NCI-H1694 (cell line): Measurements from ENCODE around the gene KNG1.
"Not testable (repeated sequence)": the region's sequence is repeated elsewhere in the genome, so short reads cannot be mapped to it uniquely, and the experiment has no call there.

ENCODE experiments used
- DNase-seq: peaks from one replicate; lab custom pipeline; 2025; lab: John Stamatoyannopoulos, UW

Gene KNG1

GRCh38 chr3:186717039-186717457 lies at the start of gene KNG1:
TSS of gene KNG1 (plus strand) at chr3:186717359. CDS start at chr3:186717543, 184 bp downstream.
- DNase-seq: no peak

GRCh38 chr3:186668426-186668825 lies 48.7 kb upstream of the KNG1 start:
- DNase-seq: no peak

DNA sequence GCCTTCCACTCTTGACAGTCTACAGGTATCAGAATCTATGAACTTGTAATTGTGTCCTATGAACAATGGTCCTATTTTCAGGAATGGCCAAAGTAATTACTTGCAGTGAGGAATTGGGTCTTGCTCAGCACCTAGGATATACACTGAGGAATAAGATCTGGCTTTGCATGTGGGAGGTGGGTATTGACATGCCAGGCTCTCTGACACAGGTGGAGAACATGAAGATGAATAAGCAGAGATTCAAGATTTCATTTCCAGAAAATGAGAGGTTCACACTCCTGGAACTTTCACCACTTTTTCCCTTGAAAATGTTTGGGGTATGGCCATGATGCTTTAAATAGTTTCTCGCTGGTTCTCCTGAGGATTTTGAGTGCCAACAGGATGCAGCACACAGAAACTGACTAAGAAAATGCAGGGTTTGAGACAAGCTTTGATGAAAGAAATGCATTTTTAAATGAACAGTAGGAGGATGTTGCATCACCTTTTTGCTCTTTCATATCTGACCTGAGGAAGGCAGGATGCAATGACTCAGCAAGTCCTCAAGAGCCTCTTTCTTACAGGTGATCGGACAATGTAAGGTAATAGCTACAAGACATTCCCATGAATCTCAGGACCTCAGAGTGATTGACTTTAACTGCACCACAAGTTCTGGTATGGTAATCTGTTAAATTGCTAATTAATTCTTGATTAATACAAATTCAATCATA lies 47.6 kb upstream of the KNG1 start:
- no peak for DNase-seq

- no peak for DNase-seq
These were observed 47.0 kb upstream of the KNG1 start for GRCh38 chr3:186670155-186670554.

GRCh38 chr3:186671051-186671450 lies 46.1 kb upstream of the KNG1 start:
- no peak for DNase-seq

DNA sequence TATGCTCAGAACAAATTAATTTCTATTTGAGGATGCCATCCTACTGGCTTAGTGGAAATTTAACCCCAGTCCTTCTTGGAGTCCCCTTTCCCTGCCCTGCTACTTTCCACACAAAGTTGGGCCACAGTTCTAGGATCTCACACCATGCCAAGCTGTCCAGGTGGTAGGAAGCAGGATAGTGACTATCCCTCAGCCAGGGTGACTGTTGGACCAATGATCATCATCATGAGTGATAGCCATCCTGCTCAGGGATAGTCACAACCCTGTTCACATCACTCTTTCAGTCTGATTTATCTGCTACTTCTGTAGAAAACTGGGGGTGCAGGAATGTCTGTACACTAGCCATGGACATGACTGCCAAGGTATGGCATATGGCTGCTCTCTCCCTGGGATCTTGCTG lies 38.6 kb upstream of the KNG1 start:
- no peak for DNase-seq

GRCh38 chr3:186679151-186679550 lies 38.0 kb upstream of the KNG1 start:
- no peak for DNase-seq

DNA sequence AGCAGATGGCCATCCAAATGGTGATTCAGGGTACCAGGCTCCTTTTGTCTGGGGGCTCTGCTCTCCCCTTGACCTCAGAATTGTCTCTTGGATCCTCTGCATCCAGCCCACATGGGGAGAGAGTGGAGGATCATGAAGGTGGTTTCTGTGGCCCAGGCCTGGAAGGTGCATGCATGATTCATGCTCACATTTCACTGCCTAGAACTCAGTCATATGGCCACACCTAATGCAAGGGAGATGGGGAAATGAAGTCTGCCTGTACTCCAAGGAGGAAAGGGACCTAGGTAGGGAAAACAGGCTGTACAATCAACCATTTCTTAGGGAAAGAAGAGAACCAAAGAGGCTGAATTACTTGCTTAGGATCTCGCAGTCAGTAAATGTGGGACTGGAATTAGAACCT lies 36.3 kb upstream of the KNG1 start:
- no peak for DNase-seq

DNA sequence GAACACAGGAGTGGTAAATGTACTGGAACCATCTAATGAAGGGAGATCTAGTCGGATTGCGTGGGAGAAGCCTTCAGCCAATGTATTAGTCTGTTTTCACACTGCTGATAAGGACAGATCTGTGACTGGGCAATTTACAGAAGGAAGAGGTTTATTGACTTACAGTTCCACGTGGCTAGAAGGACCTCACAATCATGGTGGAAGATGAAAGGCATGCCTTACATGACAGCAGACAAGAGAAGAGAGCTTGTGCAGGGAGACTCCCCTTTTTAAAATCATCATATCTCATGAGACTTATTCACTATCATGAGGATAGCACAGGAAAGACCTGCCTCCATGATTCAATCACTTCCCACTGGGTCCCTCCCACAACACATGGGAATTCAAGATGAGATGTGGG lies 34.3 kb upstream of the KNG1 start:
- no peak for DNase-seq

DNA sequence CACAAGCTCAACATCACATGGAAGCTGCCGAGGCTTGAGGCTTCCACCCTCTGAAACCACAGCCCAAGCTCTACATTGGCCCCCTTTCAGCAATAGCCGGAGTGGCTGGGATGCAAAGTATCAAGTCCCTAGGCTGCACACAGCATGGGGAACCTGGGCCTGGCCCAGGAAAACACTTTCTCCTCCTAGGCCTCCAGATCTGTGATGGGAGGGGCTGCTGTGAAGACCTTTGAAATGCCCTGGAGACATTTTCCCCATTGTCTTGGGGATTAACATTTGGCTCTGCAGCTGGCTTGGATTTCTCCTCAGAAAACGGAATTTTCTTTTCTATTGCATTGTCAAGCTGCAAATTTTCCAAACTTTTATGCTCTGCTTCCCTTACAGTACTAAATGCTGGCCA lies 33.2 kb upstream of the KNG1 start:
- no peak for DNase-seq

GRCh38 chr3:186686475-186686874 lies 30.7 kb upstream of the KNG1 start:
- not testable (repeated sequence) for DNase-seq

DNA sequence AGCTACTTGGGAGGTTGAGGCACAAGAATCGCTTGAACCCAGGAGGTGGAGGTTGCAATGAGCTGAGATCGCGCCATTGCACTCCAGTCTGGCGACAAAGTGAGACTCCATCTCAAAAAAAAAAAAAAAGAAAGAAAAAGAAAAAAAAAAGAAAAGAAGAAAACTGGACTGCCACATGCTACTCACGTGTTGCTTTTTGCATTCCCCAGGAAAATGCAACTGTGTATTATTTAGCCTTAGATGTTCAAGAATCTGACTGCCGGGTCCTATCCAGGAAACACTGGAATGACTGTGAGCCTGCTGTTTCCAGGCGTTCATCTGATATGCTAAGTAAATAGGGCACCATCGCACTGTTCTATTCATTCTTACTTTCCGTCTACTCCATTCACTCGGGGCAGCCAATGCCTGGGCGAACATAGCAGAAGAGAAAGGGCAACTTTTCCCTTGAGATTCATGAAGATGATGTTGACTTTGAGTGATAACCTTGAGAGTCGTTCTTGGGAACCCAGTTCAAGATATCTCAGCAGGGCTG lies 30.0 kb upstream of the KNG1 start:
- no peak for DNase-seq

- not testable (repeated sequence) for DNase-seq
These were observed 26.9 kb upstream of the KNG1 start for GRCh38 chr3:186690304-186690703.

DNA sequence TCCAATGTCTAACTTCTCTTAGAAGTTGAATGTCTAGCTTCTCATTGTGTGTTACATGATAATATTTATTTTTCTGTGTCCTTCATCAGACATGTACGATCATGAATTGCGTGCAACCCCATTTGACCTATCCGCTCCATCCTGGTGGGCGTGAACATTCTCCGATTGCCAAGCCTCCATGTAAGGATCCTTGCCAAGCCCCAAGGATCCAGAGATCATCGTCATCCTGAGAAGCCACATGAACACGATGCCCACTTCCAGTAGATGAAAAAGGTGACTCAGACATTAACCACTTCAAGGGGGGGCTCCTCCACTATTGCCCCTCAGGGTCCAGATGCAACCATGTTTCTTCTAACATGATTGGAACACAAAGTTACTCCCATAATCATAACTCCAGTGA lies 25.5 kb upstream of the KNG1 start:
- DNase-seq: no peak

GRCh38 chr3:186693843-186694242 lies 23.3 kb upstream of the KNG1 start:
- DNase-seq: no peak

DNA sequence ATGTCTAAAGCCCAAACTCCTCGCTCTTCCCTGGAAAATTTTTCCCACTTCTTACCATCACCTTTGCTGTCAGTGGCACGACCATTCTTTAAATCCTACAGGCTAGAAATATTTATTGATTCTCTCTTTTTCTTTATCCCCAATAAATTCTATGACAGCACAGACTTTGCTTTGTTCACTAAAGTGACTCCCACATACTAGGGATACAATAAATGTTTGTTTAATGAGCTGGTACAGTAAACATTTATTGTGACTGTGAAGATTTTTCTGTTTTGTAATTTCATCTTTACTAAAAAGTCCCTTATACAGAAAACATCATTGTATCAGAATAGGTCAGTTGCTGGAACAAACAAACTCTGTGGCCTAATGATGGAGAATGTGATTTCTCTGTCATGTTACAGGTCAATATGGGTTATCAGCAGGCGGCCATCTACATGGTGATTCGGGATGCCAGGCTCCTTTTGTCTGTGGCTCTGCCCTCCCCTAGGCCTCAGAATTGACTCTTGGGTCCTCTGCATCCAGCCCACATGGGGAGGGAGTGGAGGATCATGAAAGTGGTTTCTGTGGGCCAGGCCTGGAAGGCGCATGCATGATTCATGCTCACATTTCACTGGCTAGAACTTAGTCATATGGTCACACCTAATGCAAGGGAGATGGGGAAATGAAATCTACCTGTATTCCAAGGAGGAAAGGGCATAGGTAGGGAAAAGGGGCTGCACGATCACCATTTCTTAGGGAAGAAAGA lies 22.7 kb upstream of the KNG1 start:
- no peak for DNase-seq

GRCh38 chr3:186696522-186696921 lies 20.6 kb upstream of the KNG1 start:
- DNase-seq: no peak

GRCh38 chr3:186697510-186697909 lies 19.6 kb upstream of the KNG1 start:
- DNase-seq: no peak

- no peak for DNase-seq
These were observed 16.9 kb upstream of the KNG1 start for GRCh38 chr3:186700267-186700666.

DNA sequence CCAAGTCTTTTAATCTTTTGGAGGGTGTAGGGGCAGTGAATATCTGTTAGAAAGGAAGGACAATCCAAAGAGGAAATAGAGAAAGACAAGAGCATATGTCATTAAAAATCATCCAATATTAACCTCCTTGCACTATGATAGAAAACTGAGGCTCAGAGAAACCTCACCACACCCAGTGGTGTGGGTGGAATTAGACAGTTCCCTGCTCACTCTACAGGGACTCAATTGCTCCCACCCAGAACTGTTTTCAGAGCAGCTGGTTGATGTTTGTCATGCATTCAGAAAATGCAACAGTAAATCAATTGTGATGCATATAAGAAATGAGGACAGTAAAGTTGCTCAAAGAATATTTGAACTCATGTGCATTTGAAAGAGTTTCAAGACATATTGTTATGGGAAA lies 14.7 kb upstream of the KNG1 start:
- DNase-seq: not testable (repeated sequence)

GRCh38 chr3:186705882-186706780 lies 11.0 kb upstream of the KNG1 start:
- DNase-seq: no peak

DNA sequence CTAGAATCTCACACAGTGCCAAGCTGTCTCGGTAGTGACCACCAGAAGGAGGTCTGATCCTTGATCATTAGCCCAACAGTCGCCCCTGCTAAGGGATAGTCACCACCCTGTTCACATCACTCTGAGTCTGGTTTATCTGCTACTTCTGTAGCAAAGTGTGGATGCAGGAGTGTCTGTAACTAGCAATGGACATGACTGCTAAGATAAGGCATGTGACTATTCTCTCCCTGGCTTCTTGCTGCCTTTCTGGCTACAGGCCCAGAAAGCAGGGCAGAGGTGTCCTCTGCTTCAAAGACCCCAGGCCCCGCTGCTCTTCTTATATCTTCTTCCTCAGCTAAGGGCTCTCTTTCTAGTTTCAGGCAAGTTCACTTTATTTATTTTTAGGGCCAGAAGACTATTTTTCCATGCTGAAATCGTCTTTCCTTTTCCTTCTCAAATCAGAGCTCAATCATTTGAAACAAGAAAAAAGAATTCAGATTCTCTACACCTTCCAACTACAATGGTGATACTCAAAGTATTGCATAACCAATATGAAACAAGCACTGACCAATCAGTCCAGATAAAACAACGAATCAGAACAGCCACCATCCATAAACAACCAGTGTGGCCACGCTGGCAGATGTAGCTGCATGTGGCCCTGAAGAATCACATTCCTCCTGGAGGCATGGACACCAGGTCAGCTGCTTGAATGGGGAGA lies 8.0 kb upstream of the KNG1 start:
- DNase-seq: no peak
